ENCODE results near the gene SNX1. TPM values are rescaled to one million over a fixed set of nuclear protein-coding genes. Genes with fewer than 3 reads are reported as not detected.
A peak's percentile ranks its signal among the peaks of the same experiment; 100 is the strongest.
"Not testable (repeated sequence)": the region's sequence is repeated elsewhere in the genome, so short reads cannot be mapped to it uniquely, and the experiment has no call there.

Gene SNX1
- total RNA-seq, 2 donors from 2014 or later, result 116 to 125 TPM

DNA sequence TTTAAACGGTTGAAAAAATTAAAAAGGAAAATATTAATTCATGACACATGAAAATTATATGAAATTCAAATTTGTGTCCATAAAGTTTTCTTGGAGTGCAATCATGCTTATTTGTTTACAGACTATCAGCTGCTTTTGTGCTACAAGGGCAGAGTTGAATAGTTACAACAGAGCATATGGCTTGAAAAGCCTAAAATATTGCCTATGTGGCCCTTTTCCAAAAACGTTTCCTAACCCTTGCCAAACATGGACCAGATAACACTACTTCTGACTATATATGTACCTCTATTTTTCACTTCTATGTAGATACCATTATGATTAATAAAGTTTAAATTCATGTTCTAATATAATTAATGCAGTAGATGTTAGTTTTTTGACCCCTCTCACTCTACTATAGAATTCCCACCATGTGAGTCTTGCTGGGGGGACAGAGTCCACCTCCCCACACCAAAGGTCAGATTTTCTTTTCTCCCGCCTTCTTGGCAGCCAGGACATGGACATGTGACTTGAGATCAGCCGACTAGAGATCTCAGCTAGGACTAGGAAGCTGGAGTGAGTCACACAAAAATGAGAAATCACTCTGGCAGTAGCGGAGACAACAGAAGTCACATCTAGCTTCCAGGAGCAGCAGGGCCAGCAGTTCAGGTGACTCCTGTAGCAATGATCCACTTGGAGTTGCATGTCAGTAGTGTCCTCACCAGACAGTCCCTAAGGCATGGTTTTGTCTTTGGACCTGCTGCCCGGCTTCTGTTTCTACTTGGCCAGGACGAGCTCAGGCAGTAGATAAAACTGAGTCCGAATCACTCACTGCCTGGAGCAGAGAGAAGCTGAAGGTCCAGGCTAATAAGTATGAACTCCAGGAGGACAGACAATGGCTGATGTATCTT lies 24.6 kb upstream of the SNX1 start:
- Histone ChIP-seq H3K27me3 (no peaks in the 10 kb centered on the region), H3K27ac (peak overlapping the region; percentile 42), H3K36me3 (no peaks in the 10 kb centered on the region), H3K4me1 (peaks cover 10% of the 10 kb centered on the region), H3K9me3 (no peaks in the 10 kb centered on the region), H3K4me3 (no peak overlapping the region), H3K9ac (ENCODE audit: low read depth in 2 of 2, low read length in 2 of 2) (no peak overlapping the region)
- intact Hi-C loops (cut with DNase I), result no loop called here
- TF ChIP-seq, protein P1, sequence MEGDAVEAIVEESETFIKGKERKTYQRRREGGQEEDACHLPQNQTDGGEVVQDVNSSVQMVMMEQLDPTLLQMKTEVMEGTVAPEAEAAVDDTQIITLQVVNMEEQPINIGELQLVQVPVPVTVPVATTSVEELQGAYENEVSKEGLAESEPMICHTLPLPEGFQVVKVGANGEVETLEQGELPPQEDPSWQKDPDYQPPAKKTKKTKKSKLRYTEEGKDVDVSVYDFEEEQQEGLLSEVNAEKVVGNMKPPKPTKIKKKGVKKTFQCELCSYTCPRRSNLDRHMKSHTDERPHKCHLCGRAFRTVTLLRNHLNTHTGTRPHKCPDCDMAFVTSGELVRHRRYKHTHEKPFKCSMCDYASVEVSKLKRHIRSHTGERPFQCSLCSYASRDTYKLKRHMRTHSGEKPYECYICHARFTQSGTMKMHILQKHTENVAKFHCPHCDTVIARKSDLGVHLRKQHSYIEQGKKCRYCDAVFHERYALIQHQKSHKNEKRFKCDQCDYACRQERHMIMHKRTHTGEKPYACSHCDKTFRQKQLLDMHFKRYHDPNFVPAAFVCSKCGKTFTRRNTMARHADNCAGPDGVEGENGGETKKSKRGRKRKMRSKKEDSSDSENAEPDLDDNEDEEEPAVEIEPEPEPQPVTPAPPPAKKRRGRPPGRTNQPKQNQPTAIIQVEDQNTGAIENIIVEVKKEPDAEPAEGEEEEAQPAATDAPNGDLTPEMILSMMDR (IDR thresholded peaks at IDR 0.05), result no peak
- peak; percentile 64 for DNase-seq

DNA sequence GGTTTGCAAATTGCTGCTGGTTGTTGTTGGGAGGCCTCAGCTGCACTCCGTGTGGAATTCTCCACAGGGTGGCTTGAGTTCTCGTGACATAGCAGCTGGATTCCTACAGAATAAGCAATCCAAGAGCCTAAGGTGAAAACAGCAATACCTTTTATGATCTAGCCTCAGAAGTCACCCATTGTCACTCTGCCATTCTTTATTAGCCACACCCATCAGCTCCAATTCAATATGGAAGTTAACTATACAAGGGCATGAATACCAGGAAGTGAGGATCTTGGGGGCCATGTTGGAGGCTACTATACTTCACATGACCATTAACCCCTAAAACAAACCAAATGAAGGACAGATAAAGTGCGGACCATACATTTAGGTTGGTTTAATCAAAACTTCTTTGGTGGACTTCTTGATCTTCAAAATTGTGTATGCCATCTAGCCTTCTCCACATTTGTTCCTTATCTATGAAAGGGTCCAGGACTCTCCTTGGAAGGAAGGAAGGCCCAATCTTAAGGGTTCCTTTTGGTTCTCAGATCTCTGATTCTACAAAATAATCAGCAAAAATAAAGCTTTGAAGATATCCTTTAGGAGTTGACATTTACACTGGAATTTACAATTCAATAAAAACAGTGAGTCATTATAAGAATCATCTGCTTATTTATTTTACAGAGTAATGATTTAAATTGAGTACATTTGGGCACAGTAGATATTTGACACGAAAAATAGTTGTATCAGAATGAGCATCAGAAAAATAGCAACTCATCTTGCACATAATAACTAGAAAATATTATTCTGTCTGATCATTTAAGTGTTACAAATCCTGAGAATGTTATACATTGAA lies 23.6 kb upstream of the SNX1 start:
- no peaks in the 10 kb centered on the region for H3K36me3 ChIP-seq
- DNase-seq, result no peak
- H3K27ac ChIP-seq, result peak overlapping the region; percentile 42
- H3K9ac ChIP-seq (ENCODE audit: low read depth in 2 of 2, low read length in 2 of 2), result no peak overlapping the region
- H3K4me1 ChIP-seq, result peaks cover 10% of the 10 kb centered on the region
- H3K4me3 ChIP-seq, result no peak overlapping the region
- intact Hi-C loops (cut with DNase I), result no loop called here
- H3K27me3 ChIP-seq, result no peaks in the 10 kb centered on the region
- TF ChIP-seq, protein P1 (IDR thresholded peaks at IDR 0.05), result no peak
- H3K9me3 ChIP-seq, result no peaks in the 10 kb centered on the region

GRCh38 chr15:64072812-64073211 lies 23.0 kb upstream of the SNX1 start:
- TF ChIP-seq, protein P1 (IDR thresholded peaks at IDR 0.05), result no peak
- no peak overlapping the region for H3K9ac ChIP-seq (ENCODE audit: low read depth in 2 of 2, low read length in 2 of 2)
- intact Hi-C loops (cut with DNase I), result no loop called here
- H3K36me3 ChIP-seq, result no peaks in the 10 kb centered on the region
- no peaks in the 10 kb centered on the region for H3K27me3 ChIP-seq
- no peak for DNase-seq
- H3K27ac ChIP-seq, result peak overlapping the region; percentile 42
- H3K4me3 ChIP-seq, result no peak overlapping the region
- no peaks in the 10 kb centered on the region for H3K9me3 ChIP-seq
- peaks cover 7% of the 10 kb centered on the region for H3K4me1 ChIP-seq

GRCh38 chr15:64073496-64073895 lies 22.3 kb upstream of the SNX1 start:
- H3K36me3 ChIP-seq; DNase-seq; H3K4me3 ChIP-seq; H3K9me3 ChIP-seq; H3K27ac ChIP-seq; intact Hi-C loops (cut with DNase I); H3K27me3 ChIP-seq; H3K4me1 ChIP-seq; H3K9ac ChIP-seq (ENCODE audit: low read depth in 2 of 2, low read length in 2 of 2): not testable (repeated sequence)

- Histone ChIP-seq H3K4me1 (no peaks in the 10 kb centered on the region), H3K27ac (no peak overlapping the region), H3K9ac (ENCODE audit: low read depth in 2 of 2, low read length in 2 of 2) (no peak overlapping the region), H3K27me3 (no peaks in the 10 kb centered on the region), H3K9me3 (no peaks in the 10 kb centered on the region), H3K4me3 (no peak overlapping the region), H3K36me3 (no peaks in the 10 kb centered on the region)
- DNase-seq, result no peak
- intact Hi-C loops (cut with DNase I), result no loop called here
- TF ChIP-seq, protein P1 (IDR thresholded peaks at IDR 0.05), result no peak
Measured at GRCh38 chr15:64082757-64083156, 13.0 kb upstream of the SNX1 start.

Data from colonic mucosa (tissue), 4 donors.